GM18867 (cell line): Measurements from ENCODE around the gene ZDHHC6.
"Not testable (repeated sequence)": the region's sequence is repeated elsewhere in the genome, so short reads cannot be mapped to it uniquely, and the experiment has no call there.

Experiments
- ATAC-seq: cut with Tn5 transposase; IDR thresholded peaks from one replicate; pipeline ENCODE4 v1.9.1; 2021; ENCODE audit warnings: mild to moderate bottlenecking, moderate library complexity; ENCODE audit not compliant: unreplicated experiment

The ZDHHC6 gene

GRCh38 chr10:112446055-112446854 lies 459 bp downstream of the ZDHHC6 start:
- no peak for ATAC-seq

GRCh38 chr10:112442063-112442462 lies 4.7 kb downstream of the ZDHHC6 start:
- ATAC-seq = no peak

DNA sequence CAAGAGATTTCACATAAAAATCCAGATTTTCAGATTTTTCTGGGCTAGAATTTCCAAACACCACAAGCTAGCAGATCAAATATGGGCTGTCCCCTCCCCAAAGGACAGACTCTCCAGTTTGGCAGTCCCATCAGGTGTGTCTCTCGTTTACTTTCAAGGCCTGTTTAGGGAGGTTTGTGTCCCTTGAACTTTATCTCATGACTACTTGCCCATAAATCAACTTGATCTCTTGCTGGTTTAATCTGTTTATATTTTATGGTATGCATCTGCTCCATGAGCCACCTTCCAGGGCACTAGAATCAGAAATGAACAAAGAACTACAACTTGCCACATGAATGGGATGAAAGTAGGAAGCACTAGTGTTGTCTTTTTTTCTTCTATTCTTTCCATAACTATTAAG lies 5.2 kb downstream of the ZDHHC6 start:
- no peak for ATAC-seq

DNA sequence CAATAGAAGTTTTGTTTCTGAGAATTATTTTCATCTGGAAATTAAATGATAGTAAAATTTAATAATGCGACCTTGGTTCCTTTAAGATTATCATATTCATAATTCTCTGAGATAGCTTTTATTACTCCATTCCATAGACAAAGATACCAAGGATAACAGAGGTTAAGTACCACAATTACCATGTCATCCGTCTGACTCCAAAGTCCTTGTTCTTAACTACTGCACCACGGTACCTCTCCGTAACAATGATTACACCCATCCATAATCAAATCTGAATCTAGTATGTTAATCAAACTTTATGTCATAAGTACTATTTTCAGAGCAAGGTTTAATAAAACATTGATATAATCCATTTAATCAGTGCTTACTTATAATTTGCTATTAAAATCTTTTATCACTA lies 8.4 kb downstream of the ZDHHC6 start:
- no peak for ATAC-seq

GRCh38 chr10:112434988-112435619 lies 11.6 kb downstream of the ZDHHC6 start:
- ATAC-seq = peak; percentile 53

DNA sequence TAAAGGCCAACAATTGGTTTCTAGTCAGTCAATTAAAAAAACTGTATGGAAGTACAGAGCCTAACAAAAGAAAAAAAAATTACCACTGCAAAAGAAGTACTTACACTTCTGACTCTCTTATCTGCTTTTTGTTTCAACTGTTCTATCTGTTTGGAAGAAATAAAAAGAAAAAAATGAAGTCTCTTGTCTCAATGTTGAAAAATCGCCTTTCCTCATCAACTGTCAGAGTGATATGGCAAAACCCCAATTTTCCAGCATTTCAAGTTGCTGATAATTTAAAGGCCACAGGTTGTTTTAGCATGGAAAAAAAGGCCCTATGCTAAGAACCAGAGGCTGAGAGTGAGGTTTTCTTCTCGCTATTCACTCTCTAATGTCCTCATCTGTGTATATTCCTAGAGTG lies 13.6 kb downstream of the ZDHHC6 start:
- no peak for ATAC-seq

DNA sequence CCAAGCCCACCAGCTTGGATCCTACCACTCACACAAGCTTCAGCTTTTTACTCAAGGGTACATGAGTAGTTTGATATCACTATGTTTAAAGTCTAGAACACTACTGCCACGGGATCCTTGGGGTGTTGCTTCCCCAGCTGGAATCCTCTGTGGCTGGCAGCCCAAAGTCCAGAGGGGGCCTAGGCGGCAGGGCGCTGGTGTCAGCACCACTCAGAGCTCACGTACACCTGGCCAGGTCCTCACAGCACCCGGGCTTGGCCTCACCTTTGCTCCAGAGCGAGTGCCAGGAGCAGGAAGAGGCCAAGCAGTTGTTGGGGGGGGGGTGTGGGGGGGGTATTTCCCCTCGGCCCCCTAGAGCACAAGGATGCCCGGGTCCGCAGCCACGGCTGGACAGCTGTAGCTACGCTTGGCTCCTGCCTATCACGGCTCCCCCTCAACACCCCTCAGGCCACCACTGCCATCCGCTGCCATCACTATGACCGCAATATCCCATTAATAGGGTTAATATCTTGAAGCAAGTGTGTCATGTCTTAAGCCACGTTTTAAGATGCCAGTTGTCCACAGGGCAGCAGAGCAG lies 17.0 kb downstream of the ZDHHC6 start:
- peak; percentile 8 for ATAC-seq

DNA sequence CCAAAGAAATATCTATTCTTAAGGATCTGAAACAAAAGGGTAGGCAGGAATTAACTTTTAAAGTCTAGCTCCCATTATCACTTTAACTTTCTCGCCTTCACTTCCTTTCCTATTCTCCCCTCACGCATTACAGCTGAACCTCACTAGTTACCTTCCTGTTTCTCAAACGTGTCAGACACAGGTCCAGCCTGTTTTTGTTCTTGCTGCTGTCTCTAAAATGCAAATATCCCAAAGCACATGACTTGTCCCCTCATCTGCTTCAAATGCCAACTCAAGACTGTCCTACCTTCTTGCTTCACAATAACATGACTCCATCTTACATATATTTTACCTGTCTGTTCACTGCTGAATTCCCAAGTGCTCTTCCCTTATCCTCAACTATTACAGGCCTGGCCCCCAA lies 17.6 kb downstream of the ZDHHC6 start:
- peak; percentile 70 for ATAC-seq

DNA sequence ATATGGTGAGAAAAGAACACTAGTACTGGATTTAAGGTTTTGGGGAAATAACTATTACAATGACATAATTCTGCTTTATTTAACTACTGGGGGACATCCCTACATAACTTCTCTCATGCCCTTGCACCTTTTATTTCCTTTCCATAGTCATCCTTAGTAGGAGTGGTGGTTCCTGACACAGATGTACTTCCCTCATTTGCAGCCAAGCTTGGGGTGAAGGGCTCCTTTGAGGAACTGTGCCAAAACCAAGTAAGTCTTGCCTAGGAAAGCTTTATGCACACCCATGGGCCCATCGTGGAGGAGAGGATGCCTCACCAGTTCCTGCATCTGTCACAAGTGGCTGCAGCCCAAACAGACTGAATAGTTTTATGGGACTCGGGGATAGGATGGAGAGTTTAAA lies 20.6 kb downstream of the ZDHHC6 start:
- no peak for ATAC-seq

DNA sequence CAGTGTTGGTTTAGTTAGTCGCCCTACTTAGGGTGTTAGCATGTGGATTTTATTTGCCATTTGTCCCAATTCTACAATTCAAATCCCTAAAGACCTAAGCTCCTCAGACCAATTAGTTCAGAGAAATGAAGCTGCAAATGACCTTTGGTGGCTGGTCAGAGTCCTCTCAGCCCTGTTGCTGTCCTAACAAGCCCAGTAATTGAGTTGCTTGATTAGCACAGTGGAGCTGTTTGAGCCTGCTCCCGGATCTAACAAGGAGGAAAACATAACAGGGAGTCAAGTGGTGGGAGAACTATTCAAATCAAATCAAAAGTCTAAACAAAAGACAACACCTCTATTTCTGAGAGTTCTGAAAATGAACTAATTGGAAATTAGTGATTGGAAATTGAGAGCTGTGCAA lies 22.1 kb downstream of the ZDHHC6 start:
- no peak for ATAC-seq

DNA sequence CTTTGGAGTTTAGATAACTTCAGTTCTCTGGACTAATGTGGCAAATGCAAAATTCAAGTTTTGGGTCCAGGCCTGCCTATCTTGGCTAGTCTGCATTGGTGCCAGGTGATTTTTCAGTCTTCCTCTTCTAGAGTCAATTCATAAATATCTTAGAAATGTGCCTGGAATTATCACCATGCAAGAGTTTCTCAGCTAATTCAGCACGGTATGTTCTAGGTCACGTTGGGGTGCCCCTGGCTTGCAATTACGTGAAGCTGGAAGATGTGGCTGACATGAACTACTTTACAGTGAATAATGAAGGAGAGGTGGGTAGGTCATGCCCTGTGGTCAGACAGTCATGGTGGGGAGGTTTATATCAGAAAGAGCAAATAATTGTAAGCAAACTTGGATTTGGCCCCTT lies 25.0 kb downstream of the ZDHHC6 start:
- no peak for ATAC-seq

GRCh38 chr10:112412696-112413095 lies 34.0 kb downstream of the ZDHHC6 start:
- no peak for ATAC-seq

GRCh38 chr10:112409755-112410154 lies 37.0 kb downstream of the ZDHHC6 start:
- no peak for ATAC-seq

DNA sequence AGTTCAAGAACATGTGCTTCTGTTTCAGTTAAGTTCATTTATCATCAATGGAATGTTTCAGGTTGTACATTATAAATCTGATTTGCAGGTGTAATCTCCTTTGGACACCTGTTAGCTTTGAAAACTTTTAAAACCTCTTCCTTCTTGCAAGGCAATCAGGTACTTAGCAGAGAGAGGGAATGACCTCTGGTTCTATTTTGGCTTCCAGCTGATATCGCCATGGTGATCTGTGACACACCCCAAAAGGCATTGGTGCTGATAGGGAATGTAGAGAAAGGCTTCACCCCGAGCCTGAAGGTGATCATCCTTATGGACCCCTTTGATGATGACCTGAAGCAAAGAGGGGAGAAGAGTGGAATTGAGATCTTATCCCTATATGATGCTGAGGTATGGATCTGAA lies 37.4 kb downstream of the ZDHHC6 start:
- no peak for ATAC-seq

DNA sequence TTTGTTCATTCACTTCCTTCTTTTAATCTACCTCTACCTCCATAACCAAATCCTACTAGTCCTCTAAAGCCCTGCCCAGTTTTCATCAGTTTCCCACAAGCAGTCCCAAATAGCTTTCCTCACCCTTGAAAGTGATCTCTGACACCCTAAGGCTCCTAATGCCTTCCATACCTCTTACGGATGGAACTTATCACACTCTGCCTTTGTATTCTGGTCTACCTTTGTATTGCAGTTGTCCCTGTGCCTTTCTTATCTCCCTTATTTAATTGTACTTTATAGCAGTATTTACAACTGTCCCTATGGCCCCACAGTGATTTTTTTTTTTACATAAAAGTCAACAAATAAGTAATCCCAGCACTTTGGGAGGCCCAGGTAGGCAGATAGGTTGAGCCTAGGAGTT lies 39.0 kb downstream of the ZDHHC6 start:
- ATAC-seq = no peak

- not testable (repeated sequence) for ATAC-seq
Measured at GRCh38 chr10:112406806-112407205, 39.9 kb downstream of the ZDHHC6 start.

DNA sequence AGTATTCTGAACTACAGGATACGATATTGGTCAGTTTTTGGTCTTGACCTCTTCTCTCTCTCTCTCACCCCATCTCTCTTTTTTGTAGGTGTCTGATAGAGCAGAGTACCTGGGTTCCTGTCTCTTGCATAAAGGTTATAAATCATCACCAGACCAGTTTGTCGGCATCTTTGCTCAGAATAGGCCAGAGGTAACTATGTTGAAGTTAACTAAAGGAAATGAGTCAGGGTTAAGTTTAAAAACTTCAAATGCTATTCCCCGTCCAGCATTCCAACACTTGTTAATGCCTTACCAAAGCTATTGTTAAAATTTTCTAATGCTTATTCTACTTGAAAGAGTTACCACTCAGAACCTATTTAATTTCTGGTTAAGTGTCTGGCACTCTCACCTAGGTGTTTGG lies 42.1 kb downstream of the ZDHHC6 start:
- no peak for ATAC-seq

GRCh38 chr10:112402917-112403316 lies 43.8 kb downstream of the ZDHHC6 start:
- ATAC-seq = no peak

DNA sequence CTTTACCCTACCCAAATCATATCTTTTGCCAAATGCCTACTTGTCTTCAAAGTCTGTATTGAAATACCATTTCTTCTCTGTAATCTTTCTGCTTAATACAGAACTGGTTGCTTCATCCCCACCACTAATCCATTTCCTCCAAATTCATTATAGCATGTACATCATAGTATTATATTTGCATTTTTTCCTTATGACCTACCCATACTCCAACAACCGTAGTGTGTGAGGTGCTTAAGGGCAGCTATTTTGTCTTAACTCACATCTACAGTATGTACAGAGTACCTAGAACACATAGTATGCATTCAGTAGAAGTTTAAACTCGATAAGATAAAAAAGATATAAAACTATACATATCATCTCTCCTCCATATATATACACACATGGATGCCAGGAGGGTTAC lies 49.1 kb downstream of the ZDHHC6 start:
- no peak for ATAC-seq

- no peak for ATAC-seq
Measured at GRCh38 chr10:112395809-112396530, 50.7 kb downstream of the ZDHHC6 start.

- no peak for ATAC-seq
Measured at GRCh38 chr10:112394475-112394875, 52.2 kb downstream of the ZDHHC6 start.

DNA sequence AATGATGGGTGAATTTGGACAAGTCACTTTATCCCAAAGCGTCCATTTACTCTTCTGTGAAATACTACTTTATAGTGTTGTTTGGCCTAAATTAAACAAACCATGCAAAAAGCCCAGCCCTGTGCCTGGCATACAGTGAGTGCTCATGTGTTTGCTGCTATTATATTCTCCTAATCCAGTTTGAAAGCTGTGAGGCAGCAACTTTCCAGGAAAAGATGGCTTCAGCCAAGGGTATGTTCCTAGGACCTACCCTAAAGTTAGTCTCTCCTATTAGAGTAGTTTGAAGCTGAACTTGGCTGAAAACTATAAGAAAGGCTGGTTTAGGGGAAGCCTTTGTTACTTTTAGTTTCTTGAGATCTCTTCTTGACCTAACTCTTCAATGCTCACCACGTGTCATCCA lies 52.9 kb downstream of the ZDHHC6 start:
- no peak for ATAC-seq
